Kidney capillary endothelial cell (primary cell): ENCODE measurements around the gene ZNF25.
"Not testable (repeated sequence)": the region's sequence is repeated elsewhere in the genome, so short reads cannot be mapped to it uniquely, and the experiment has no call there.

Experiments
- DNase-seq: peaks from one replicate; pipeline ENCODE4 v3.0.0-alpha.2; 2018; ENCODE audit warnings: low spot score

ZNF25 gene

GRCh38 chr10:37976091-37976879 lies at the start of gene ZNF25:
TSS of gene ZNF25 (minus strand) at chr10:37976647. CDS start at chr10:37971722, 4,925 bp downstream.
- DNase-seq = peak; percentile 96

- peak; percentile 3 for DNase-seq
Measured at GRCh38 chr10:38025283-38025682, 48.8 kb upstream of the ZNF25 start.

GRCh38 chr10:38019124-38019523 lies 42.7 kb upstream of the ZNF25 start:
- not testable (repeated sequence) for DNase-seq

GRCh38 chr10:38016354-38016753 lies 39.9 kb upstream of the ZNF25 start:
- DNase-seq = no peak

GRCh38 chr10:38010119-38010903 lies 33.9 kb upstream of the ZNF25 start, which contains the start of gene ZNF33A:
TSS of gene ZNF33A (plus strand) at chr10:38010675. CDS start at chr10:38012342, 1,667 bp downstream.
- DNase-seq = peak; percentile 73

- no peak for DNase-seq
Measured at GRCh38 chr10:38007991-38008390, 31.5 kb upstream of the ZNF25 start.

- no peak for DNase-seq
Measured at GRCh38 chr10:38007551-38007950, 31.1 kb upstream of the ZNF25 start.

- no peak for DNase-seq
Measured at GRCh38 chr10:38003588-38003987, 27.1 kb upstream of the ZNF25 start.

- no peak for DNase-seq
Measured at GRCh38 chr10:38003026-38003425, 26.6 kb upstream of the ZNF25 start.

- DNase-seq = not testable (repeated sequence)
Measured at GRCh38 chr10:38000474-38000873, 24.0 kb upstream of the ZNF25 start.

GRCh38 chr10:37998920-37999319 lies 22.5 kb upstream of the ZNF25 start:
- DNase-seq = not testable (repeated sequence)

GRCh38 chr10:37992083-37992482 lies 15.6 kb upstream of the ZNF25 start:
- no peak for DNase-seq

GRCh38 chr10:37991655-37992054 lies 15.2 kb upstream of the ZNF25 start:
- no peak for DNase-seq

- no peak for DNase-seq
Measured at GRCh38 chr10:37976880-37977203, 395 bp upstream of the ZNF25 start.

- DNase-seq = peak; percentile 0
Measured at GRCh38 chr10:37975401-37975991, 951 bp downstream of the ZNF25 start.

GRCh38 chr10:37972396-37972795 lies 4.1 kb downstream of the ZNF25 start:
- no peak for DNase-seq

- no peak for DNase-seq
Measured at GRCh38 chr10:37965006-37965405, 11.4 kb downstream of the ZNF25 start.

- no peak for DNase-seq
Measured at GRCh38 chr10:37960591-37961137, 15.8 kb downstream of the ZNF25 start.

- no peak for DNase-seq
Measured at GRCh38 chr10:37957841-37958240, 18.6 kb downstream of the ZNF25 start.

GRCh38 chr10:37952926-37953325 lies 23.5 kb downstream of the ZNF25 start:
- no peak for DNase-seq

GRCh38 chr10:37952043-37952755 lies 24.2 kb downstream of the ZNF25 start:
- DNase-seq = no peak

GRCh38 chr10:37948210-37948609 lies 28.2 kb downstream of the ZNF25 start:
- DNase-seq = no peak
